Left forelimb (tissue), 1 donor: ENCODE results near the gene C1orf35.

ENCODE experiments used
- DNase-seq: peaks from one replicate; pipeline ENCODE4 v3.0.0-alpha.2; 2018; ENCODE audit warnings: low spot score

The C1orf35 gene

DNA sequence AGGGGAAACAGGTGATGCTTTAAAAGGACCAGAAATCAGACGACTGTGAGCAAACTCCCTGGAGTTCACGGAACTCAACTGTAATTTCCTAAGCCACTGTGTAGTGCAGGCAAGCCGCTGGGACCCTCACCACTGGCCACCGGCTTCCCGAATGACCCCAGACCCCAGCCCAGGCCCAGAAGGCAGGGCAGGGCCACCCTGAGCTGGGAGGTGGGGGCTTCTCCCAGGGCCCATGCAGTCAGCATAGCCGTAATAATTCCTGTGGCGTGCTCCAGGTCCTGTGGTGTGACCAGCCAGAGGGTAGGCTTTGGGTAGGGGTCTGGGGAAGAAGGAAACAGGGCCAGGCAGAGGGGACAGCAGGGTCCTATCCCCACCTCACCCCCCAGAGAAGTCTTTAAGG, 24.1 kb downstream of the C1orf35 start:
- no peak for DNase-seq

- DNase-seq: no peak
These were observed 25.4 kb downstream of the C1orf35 start for GRCh38 chr1:228077565-228078330.

DNA sequence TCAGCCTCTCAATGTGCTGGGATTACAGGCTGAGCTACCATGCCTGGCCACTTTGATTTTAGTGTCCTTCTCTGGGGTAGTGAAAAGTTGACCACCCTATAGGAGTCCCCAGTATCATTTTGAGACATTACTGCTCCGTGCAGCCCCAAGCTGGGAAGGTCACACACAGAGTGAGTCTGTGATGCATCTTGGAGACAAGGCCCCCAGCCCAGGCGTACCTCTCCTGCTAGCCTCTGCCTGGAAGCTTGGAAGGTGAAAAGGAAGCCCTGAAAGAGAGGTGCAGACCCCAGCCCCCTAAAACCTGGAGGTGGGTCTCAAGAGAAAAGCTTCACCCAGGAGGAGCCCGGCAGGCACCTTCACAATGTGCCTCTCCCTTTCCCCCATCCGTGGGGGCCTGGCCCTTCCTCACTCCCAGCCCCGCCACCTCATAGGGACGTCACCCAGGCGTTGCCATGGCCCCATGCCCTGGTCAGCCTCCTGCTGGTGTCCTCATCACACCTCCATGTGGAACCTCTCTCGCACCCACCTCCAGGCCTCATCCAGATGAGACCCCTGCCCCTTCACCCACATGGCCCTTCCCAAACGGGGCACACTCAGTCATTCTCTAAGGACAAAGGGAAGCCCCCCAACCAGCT, 26.2 kb downstream of the C1orf35 start:
- DNase-seq: no peak

- no peak for DNase-seq
These were observed 27.3 kb downstream of the C1orf35 start for GRCh38 chr1:228075801-228076271.

- no peak for DNase-seq
These were observed 28.0 kb downstream of the C1orf35 start for GRCh38 chr1:228074954-228075730.

- no peak for DNase-seq
These were observed 29.1 kb downstream of the C1orf35 start for GRCh38 chr1:228073857-228074545.

DNA sequence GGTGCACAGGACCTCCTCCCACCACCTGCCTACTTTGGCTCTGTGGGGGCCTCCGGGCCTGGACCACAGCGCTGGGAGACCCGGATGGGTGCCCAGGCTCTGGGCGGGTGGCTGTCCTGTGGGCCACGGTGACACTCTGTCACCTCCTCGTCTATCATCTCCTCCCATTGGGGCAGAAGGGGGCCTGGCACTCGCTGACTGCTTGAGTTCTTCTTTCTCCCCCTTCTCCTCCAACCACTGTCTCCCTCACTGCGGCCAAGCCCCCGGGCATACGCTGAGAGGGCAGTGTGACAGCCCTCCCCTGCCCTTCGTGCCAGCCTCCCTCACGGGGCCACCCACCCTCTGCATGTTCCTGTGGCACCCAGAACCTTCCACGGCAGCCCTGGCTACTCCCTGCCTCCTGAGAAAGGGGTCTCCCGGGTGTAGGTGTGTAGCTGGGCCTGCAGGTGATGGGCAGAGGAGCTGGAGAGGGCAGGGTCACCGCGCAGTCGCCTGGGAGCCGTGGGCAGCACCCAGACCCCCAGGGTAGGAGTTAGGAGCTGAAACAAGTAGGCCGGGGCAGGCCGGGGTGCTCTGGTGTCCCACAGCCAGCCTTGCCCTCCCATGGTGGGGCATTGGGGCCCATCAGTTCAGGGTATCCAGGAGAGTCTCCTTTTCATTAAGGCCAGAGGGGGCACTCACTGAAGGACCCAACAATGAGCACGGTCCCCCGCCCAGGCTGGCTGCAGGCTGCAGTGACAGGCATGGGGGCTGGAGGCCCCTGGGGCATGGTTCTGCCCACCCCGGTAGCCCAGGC, 29.9 kb downstream of the C1orf35 start:
- DNase-seq: no peak

DNA sequence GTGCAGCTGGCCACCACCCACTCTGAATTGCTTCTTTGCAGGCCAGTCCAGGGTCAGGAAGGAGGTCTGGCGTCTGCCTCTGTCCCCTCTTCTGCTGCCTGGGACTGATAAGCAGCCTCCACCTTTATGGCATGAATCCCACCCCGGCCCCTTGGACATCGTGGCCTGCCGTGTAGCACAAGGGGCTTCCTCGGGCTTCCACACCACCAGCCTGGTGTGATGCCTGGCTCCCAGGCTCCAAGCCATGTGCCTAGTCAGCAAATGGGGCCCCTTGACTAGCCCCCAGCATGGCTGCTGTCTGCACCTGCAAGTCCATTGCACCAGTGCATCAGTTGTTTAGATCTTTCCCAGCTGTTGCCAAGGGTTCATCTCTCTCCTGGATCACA, 30.5 kb downstream of the C1orf35 start:
- DNase-seq: no peak

- DNase-seq: no peak
These were observed 31.1 kb downstream of the C1orf35 start for GRCh38 chr1:228071839-228072657.

DNA sequence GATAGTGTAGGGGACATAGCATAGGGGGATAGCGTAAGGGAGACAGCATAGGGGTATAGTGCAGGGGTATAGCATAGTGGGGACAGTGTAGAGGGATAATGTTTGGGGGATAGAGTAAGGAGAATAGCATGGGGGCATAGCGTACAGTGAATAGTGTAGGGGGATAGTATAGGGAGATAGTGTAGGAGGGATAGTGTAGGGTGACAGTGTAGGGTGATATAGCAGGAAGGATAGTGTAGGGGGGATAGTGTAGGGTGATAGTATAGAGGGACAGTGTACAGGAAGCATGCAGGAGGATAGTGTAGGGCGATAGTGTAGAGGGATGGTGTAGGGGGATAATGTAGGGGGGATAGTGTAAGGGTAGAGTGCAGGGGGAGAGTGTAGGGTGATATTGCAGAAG, 32.3 kb downstream of the C1orf35 start:
- no peak for DNase-seq

GRCh38 chr1:228070173-228070572, 33.0 kb downstream of the C1orf35 start:
- DNase-seq: no peak

DNA sequence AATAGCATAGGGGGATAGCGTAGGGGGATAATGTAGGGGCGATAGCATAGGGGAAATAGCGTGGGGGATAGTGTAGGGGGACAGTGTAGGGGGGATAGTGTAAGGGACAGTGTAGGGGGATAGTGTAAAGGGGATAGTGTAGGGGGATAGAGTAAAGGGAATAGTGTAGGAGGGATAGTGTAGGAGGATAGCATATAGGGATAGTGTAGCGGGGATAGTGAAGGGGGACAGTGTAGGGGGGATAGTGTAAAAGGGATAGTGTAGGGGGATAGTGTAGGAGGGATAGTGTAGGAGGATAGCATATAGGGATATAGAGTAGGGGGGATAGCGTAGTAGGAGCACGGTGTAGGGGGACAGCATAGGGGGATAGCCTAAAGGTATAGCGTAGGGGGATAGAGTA, 34.8 kb downstream of the C1orf35 start:
- DNase-seq: no peak

DNA sequence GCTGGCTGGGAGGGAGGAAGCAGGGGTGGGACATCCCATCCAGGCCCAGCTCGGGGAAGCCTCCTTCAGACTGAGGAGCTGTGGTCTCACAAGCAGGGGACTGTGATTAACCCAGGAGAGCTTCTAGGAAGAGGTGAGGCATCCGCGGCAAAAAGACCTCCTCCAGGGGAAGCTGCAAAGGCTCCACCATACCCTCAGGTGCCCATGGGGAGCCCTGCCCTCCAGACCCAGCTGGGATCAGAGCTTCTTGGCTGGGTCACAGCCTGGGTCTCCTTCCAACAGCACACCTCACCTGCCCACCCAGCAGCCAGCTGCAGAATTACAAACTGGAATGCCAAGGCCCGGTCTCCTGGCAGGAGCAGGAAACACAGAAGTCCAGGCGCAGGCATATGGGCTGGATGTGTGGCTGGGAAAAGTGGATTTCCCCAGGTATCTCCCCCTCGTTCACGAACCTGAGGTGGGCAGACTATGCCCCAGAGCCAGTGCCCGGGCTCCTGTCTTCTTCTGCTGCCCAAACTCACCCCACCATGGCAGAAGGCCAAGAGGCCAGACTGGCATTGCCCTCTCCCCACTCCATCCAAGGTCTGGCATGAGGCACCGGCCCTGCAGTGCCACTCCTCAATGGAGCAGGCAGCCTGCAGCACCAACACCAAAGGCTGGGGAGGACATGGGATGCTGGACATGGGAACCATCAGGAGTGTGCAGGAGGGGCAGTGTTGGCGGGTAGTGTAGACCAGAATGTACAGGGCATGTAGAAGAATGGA, 36.1 kb downstream of the C1orf35 start:
- no peak for DNase-seq

DNA sequence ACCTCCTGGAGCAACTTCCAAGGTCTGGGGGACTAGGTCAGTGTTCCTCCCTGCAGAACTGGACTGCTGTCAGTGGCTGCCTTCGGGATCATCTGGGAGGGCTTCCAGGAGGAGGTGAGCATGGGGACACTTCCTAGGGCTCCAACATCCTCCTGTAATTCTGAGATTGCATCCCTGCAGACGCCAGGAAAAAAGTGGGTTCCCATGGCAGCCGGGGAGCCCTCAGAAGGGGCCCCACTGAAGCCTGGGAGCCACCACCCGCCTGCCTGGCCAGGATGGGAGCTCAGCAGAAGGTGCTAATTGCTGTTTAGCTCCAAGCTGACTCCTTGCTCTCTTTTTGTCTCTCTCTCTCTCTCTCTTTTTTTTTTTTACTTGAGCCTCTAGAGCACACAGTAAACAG, 36.7 kb downstream of the C1orf35 start:
- no peak for DNase-seq

DNA sequence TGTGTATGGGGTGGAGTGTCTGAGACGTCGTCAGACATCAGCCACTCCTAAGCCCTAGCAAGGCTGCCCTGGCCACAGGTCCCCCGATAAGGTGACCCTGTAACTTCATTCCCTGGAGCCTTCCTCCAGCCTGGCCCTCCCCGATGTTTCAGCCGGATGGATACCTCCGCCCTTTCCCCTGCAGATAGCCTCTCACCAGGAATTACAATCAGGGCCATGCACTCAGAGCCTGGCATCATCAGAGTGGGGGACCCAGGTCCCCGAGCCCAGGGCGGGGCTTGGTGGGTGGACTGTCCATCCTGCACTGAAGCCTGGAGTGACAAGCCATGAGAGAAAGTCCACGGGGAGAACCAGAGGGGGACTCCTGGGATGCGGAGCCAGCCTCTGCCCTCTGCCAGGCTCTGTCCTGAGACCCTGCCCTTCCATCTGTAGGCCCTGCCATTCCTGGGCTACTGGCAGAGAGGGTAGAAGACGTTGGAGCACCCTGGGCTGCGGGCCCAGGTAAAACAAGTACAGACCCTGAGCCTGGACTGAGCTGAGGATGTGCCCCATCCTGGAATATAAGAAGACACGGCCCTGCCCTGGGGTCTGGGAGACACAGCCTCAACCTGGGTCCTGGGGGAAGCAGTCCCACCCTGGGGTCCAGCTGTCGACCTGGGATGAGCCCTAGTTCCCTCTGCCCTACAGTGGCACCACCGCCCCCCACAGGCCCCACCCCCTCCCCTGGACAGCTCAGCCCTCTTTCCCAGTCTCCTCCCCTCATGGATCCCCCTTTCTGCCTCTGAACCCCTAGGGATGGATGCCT, 37.4 kb downstream of the C1orf35 start:
- no peak for DNase-seq

DNA sequence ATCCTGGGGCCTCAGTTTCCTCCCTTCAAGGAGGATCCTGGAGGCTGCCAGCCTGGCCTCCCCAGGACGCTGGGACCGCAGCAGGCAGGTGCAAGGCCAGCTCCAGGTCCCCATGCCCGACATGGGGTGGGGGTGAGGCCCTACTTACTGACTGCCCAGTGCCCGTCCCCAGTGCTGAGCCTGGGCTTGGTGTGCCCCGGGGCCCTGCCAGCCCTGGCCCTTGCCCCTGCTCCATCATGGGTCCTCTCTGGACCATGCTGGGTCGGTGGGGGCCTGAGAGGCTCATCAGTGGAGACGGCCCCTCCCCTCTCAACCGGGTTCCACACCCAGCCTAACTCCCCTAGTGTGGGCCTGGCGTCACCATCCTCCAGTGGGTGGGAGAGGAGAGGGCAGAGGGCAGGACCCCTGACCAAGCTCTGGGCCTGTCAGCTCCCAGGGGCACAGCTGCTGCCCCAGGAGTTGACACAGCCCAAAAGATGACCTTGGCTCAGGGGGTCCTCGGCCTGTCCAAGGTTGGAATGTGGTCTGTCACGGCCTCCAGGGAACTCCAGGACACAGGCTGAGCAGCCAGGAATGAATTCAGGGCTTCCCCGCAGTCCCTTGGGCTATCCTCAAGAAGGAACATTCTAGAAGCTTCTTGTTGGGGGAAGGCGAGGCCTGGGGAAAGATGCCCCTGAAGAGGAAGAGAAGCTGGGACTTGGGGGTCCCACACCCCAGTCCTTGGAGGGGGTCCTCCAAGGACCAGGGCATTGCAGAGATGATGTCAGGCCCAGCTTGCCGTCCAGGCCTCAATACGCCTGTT, 38.2 kb downstream of the C1orf35 start:
- no peak for DNase-seq

DNA sequence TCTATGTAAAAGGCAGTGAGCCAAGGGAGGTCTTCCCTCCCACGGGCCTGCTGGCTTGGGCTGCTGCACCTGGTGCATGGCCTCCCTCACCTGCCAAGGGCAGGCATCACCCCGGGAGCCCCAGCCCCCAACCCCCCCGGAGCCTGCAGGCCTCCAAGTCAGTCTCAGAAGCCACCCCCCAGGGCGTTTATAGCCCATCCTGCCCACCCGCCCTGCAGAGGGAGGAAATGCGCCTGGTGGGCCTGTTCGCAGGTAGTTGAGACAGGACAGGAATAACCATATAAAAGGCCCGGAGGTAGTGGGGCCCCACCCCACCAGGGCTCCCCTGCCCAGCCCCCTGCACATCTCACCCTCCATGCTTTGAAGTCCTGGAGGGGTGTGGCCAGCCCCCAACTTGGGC, 38.8 kb downstream of the C1orf35 start:
- DNase-seq: no peak
